ENCODE results near the gene LGR5. TPM values are rescaled to one million over a fixed set of nuclear protein-coding genes. Genes with fewer than 3 reads are reported as not detected.
"Not testable (repeated sequence)": the region's sequence is repeated elsewhere in the genome, so short reads cannot be mapped to it uniquely, and the experiment has no call there.

Gene LGR5
- total RNA-seq, 1 donor from 2014 or later, result not detected

DNA sequence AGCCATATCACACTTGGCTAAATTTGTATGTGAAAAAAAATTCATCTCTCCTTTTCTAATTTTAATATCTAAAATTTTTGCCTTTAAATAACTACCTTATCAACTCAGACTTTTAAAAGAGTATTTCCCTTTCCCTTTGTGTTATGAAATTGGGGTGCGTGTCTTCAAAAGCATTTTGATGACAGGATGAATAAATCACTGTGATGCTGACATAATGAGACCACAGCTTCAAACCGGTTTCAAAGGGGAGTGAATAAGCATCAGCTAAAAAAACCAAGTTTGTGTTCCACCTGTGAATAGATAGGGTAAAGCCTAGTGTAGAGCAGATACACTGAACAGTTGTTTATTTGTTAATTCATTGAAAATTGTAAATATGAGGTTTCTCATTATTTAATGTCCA, 85.0 kb downstream of the LGR5 start:
- DNase-seq (no peak), ATAC-seq (no peak)
- intact Hi-C loops (cut with micrococcal nuclease), result no loop called here

- no peak for ATAC-seq
- no peak for DNase-seq
- intact Hi-C loops (cut with micrococcal nuclease), result no loop called here
Observed at GRCh38 chr12:71533703-71534102, 94.1 kb downstream of the LGR5 start.

- intact Hi-C loops (cut with micrococcal nuclease), result no loop called here
- ATAC-seq (no peak), DNase-seq (no peak)
Observed at GRCh38 chr12:71536279-71536938, 96.8 kb downstream of the LGR5 start.

GRCh38 chr12:71536939-71537622, 97.5 kb downstream of the LGR5 start:
- DNase-seq, result no peak
- intact Hi-C loops (cut with micrococcal nuclease), result no loop called here
- no peak for ATAC-seq

GRCh38 chr12:71538807-71539206, 99.2 kb downstream of the LGR5 start:
- no peak for ATAC-seq
- intact Hi-C loops (cut with micrococcal nuclease), result no loop called here
- DNase-seq, result no peak

- DNase-seq, result no peak
- intact Hi-C loops (cut with micrococcal nuclease), result no loop called here
- no peak for ATAC-seq
Observed at GRCh38 chr12:71541583-71541982, 102.0 kb downstream of the LGR5 start.

- ATAC-seq (no peak), DNase-seq (no peak)
- intact Hi-C loops (cut with micrococcal nuclease), result no loop called here
Observed at GRCh38 chr12:71546322-71546861, 106.8 kb downstream of the LGR5 start.

GRCh38 chr12:71548893-71549292, 109.3 kb downstream of the LGR5 start:
- DNase-seq, result no peak
- no peak for ATAC-seq
- intact Hi-C loops (cut with micrococcal nuclease), result no loop called here

- intact Hi-C loops (cut with micrococcal nuclease), result no loop called here
Observed at GRCh38 chr12:71551529-71551928, 111.9 kb downstream of the LGR5 start.

GRCh38 chr12:71552728-71553501, 113.3 kb downstream of the LGR5 start:
- intact Hi-C loops (cut with micrococcal nuclease), result no loop called here

More at GRCh38 chr12:71551529-71551928, 111.9 kb downstream of the LGR5 start:
- DNase-seq (no peak), ATAC-seq (no peak)

DNA sequence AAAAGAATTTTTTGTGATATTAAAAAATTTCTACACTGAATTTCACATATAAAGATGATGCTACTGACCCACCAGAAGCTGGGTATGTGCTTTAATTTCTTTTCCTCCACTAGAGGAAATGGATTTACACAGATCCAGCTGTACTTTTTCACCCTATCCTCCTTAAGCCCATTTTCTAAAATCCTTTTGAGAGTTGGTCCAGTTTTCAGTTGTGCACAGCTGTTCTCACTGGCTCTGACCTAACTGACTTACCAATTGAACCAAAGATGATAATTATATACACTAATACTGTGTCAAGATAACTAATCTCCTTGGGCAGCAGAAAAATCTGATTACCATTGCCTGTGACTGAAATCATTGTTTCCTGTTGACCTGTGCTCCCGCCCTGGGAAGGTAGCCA, 115.6 kb downstream of the LGR5 start:
- ATAC-seq, result no peak
- DNase-seq, result no peak
- intact Hi-C loops (cut with micrococcal nuclease), result no loop called here

More at GRCh38 chr12:71552728-71553501, 113.3 kb downstream of the LGR5 start:
- ATAC-seq (no peak), DNase-seq (no peak)

- ATAC-seq; DNase-seq; intact Hi-C loops (cut with micrococcal nuclease): not testable (repeated sequence)
Observed at GRCh38 chr12:71555789-71556188, 116.2 kb downstream of the LGR5 start.

DNA sequence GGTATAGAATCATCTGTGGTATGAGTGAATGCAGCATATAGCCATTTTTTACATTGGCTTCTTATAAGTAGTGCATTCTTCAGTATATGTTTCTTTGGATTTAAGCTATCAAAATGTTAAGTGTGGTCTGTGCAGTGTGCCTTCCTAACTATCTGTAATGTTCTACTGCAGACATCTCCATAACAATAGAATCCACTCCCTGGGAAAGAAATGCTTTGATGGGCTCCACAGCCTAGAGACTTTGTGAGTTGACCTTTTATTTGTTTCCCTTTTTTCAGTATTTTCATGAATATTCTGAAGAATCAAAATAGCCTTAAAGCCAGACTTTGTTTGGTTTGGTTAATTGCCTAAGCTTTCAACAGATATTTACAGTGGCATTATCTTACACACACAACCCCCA, 116.8 kb downstream of the LGR5 start:
- DNase-seq (no peak), ATAC-seq (no peak)
- intact Hi-C loops (cut with micrococcal nuclease), result no loop called here

GRCh38 chr12:71556875-71557274, 117.3 kb downstream of the LGR5 start:
- no peak for DNase-seq
- intact Hi-C loops (cut with micrococcal nuclease), result no loop called here
- no peak for ATAC-seq

DNA sequence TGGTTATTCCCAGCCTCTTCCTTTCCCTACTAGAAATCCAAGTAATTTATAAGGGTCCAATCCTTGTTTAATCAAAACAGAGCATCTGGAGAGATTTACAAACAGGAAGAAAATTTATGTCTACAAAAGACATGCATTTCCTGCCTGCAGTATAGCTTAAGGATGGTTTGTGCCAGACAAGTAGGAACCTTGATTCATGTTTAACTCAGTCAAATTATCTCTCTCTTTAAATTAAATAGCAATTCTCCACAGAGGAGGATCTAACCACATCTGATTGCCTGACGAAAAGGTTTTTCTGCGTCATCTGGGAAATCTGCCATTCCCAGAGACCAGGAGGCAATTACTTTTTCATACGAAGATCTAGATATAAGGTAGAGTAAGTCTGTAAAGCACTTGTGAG, 118.8 kb downstream of the LGR5 start:
- DNase-seq (no peak), ATAC-seq (no peak)
- intact Hi-C loops (cut with micrococcal nuclease), result no loop called here

DNA sequence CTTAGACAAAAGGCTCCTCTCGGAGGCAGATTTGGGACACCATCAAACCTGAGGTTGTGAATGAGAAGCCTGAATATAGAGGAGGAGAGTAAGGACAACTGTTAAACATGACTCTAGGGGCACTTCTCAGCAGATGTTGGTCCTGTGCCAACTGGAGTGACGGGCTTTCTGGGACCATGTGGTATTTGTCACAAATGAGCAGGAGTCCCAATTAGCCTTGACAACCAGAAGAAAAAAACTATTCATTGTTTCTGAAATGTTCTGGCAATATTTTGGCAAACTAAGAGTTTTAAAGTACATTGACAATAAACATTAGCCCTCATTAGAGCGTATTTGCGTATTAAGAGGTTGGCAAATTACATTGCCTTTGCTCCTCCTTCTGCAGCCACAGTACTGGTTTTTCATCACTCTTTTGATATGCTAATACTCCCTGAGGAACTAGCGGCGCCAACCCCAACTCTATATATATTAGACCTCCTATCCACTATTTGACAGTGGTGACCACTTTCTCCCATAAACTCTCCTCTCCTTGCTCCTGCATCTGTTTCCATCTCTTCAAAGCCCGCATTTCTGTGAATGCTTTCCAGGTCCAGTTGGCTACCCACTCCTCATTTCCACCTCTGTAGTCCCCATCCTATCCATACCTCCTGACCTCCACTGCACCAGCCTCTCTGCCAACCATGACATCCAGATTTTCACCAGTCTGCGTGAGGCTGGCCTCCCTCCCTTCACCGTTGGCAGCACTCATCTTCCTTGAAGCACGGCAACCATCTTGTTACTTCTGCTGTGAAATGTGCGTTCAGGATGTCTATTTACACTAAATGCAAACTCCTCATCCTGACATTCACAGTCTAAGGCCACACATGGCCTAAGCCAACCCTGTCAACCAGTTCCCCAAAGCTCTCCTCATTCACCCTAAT, 123.3 kb downstream of the LGR5 start:
- intact Hi-C loops (cut with micrococcal nuclease), result no loop called here
- no peak for ATAC-seq
- DNase-seq, result no peak

DNA sequence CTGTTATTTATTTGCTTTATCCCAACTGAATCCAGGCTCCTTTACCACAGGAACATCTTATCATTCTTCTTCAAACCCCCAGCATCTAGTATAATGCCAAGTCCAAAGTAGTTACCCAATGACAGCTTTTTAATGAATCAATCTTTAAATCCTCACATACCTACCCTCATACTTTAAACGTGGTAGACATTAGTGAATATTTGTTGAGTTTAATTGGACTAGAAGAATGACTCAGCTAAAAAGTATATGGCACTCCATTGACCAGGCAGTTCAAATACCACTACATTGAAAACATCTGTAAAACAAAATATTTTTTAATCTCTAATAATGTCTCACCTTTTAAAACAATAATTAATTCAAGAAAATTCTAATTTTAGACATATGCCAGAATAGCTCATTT, 125.9 kb downstream of the LGR5 start:
- intact Hi-C loops (cut with micrococcal nuclease), result no loop called here
- ATAC-seq, result no peak
- DNase-seq, result no peak

DNA sequence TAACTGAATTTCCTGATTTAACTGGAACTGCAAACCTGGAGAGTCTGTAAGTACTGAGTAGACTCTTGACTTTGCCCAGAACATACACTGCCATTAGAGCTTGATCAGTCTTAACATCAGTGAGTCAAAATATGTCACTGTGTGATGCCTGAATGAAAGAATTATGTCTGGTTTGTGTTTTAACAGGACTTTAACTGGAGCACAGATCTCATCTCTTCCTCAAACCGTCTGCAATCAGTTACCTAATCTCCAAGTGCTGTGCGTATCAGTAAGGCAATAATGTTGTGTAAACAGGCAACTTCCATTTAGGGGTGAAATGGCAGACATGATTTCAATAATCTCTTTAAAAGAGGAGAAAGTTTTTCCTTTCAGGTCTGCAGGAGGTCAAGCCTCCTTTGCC, 127.1 kb downstream of the LGR5 start:
- intact Hi-C loops (cut with micrococcal nuclease), result no loop called here
- no peak for ATAC-seq
- no peak for DNase-seq

DNA sequence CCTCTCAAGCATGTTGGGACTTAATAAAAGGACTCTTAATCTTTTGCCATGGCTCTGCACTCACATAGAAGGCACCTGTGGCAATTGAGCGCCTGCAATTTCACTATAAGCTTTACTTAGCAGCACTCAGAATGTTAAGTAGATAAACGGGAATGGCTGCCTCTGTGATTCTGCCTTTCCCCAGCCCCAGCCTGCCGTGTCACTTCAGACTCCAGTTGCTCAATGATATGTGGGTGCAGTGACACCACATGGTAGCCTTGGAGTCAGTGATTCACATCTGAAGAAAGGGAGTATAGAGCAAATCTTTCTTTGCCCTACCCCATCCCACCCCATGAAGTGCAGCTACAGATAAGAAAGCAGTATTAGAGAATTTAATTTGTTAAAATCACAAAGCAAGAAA, 127.9 kb downstream of the LGR5 start:
- intact Hi-C loops (cut with micrococcal nuclease), result no loop called here
- DNase-seq (no peak), ATAC-seq (no peak)
